DOHH2 (cell line): Measurements from ENCODE around the gene RAPGEF1.
A peak's percentile ranks its signal among the peaks of the same experiment; 100 is the strongest.

Experiments used
- H3F3A ChIP-seq: fragments of 200-600 bp; sonication (generic), shearing (Covaris generic); 2 replicates; pipeline ENCODE4 v1.6.0; 2016; ENCODE audit warnings: antibody characterized with exemption, mild to moderate bottlenecking; ENCODE audit not compliant: control insufficient read depth, insufficient read depth
- H3K27ac ChIP-seq: fragments of 200-600 bp; sonication (generic); 2 replicates; pipeline ENCODE4 v1.5.1; 2014; ENCODE audit warnings: low read depth, mild to moderate bottlenecking, low read length, moderate library complexity
- H3K27me3 ChIP-seq: fragments of 200-600 bp; sonication (generic); 2 replicates; pipeline ENCODE4 v1.6.1; 2014; ENCODE audit warnings: mild to moderate bottlenecking, low read length, mixed read lengths; ENCODE audit not compliant: control insufficient read depth
- H3K36me3 ChIP-seq: fragments of 200-600 bp; sonication (generic); 2 replicates; pipeline ENCODE4 v1.6.1; 2014; ENCODE audit warnings: mild to moderate bottlenecking, low read length, moderate library complexity, mixed read lengths; ENCODE audit not compliant: control insufficient read depth
- H3K4me1 ChIP-seq: fragments of 200-600 bp; sonication (generic); 2 replicates; pipeline ENCODE4 v1.6.1; 2014; ENCODE audit warnings: mild to moderate bottlenecking, low read length, mixed read lengths; ENCODE audit not compliant: control insufficient read depth
- H3K4me2 ChIP-seq: fragments of 200-600 bp; sonication (generic); 2 replicates; pipeline ENCODE4 v1.6.0; 2014; ENCODE audit warnings: mild to moderate bottlenecking, low read length, moderate library complexity
- H3K4me3 ChIP-seq: fragments of 200-600 bp; sonication (generic); 2 replicates; pipeline ENCODE4 v1.5.1; 2014; ENCODE audit warnings: mild to moderate bottlenecking, low read length, mixed read lengths
- H3K79me2 ChIP-seq: fragments of 200-600 bp; sonication (generic); 2 replicates; pipeline ENCODE4 v1.6.1; 2014; ENCODE audit warnings: mild to moderate bottlenecking, low read length, mixed read lengths; ENCODE audit not compliant: control insufficient read depth
- H3K9me2 ChIP-seq: fragments of 200-600 bp; sonication (generic); replicated peaks from 2 replicates; pipeline ENCODE4 v1.6.1; 2014; ENCODE audit warnings: mild to moderate bottlenecking, low read length, mixed read lengths; ENCODE audit not compliant: control insufficient read depth
- H3K9me3 ChIP-seq: fragments of 200-600 bp; sonication (generic); 2 replicates; pipeline ENCODE4 v1.6.1; 2014; ENCODE audit warnings: antibody characterized with exemption, low read length, mixed read lengths; ENCODE audit not compliant: control insufficient read depth, insufficient read depth
- H4K20me1 ChIP-seq: fragments of 200-600 bp; sonication (generic); 2 replicates; pipeline ENCODE4 v1.6.0; 2014; ENCODE audit warnings: low read depth, mild to moderate bottlenecking, antibody characterized with exemption, low read length, moderate library complexity; ENCODE audit not compliant: control insufficient read depth, insufficient read depth
- EZH2phosphoT487 ChIP-seq: fragments of 200-600 bp; sonication (generic); IDR thresholded peaks from 2 replicates; pipeline ENCODE4 v1.6.1; 2017; ENCODE audit warnings: borderline replicate concordance, mild to moderate bottlenecking, antibody characterized with exemption, low read length, moderate library complexity, mixed read lengths
- TF ChIP-seq, protein P1 (sequence below): fragments of 200-600 bp; sonication (generic); IDR thresholded peaks from one replicate; pipeline ENCODE4 v1.5.1; 2014; ENCODE audit warnings: antibody characterized with exemption, mild to moderate bottlenecking, low read depth, low read length; ENCODE audit not compliant: poor library complexity, severe bottlenecking

RAPGEF1 gene

DNA sequence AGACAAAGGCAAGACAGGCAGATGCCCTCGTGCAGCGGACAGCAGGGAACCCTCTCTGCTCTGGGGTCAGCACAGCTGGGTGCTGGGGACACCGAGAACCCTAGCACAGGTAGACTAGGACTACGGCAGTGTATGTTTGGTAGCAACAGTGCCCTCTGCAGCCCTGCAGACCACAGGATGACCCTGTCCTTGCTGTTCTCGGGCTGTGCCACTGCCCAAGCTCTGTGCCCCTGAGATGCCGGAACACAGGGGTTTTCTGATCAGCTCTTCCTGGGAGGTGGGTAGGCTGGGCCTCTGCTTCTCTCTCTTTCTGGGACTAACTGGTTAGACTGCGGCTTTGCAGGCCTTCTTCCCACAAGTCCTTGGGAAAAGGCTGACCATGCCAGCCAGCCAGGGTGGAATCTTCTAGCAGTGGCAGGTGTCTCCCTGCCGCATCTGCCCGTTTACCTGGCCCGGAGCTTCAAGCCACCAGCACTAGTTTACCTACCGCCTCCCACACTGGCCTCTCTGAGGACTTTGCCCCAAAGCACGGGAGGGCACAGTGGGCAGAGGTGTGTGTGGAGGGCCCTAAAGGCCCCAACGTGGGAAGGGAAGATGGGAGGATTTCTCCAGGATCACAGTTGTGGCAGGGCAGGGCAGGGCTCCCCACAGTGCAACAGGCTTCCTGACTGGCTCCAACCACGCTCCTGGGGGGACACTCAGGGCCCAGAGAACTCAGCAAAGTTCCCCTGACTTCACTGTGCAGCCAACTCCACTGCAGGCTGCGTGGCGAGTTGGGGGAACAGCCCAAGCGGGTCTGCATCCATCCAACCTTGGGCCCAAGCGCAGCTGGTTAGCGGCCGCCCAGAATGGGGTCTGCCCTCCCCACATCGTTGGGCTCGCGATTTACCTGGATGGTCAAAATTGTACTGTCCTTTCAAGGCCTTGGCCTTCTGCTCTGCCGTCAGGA is 210.0 kb downstream of the RAPGEF1 start:
- Histone ChIP-seq H3K4me2 (peak overlapping the region; percentile 99), H3K79me2 (peaks cover 16% of the 10 kb centered on the region), H3K4me1 (peaks cover 20% of the 10 kb centered on the region), H3K9me2 (no peaks in the 10 kb centered on the region), H3F3A (no peaks in the 10 kb centered on the region), H3K27me3 (no peaks in the 10 kb centered on the region), H3K36me3 (peaks cover 49% of the 10 kb centered on the region), H3K27ac (peak overlapping the region; percentile 40; the same call in 1 of the 2 replicates), H3K9me3 (no peaks in the 10 kb centered on the region), H3K4me3 (peak overlapping the region; percentile 93), H4K20me1 (no peaks in the 10 kb centered on the region)
- TF ChIP-seq, protein P1, sequence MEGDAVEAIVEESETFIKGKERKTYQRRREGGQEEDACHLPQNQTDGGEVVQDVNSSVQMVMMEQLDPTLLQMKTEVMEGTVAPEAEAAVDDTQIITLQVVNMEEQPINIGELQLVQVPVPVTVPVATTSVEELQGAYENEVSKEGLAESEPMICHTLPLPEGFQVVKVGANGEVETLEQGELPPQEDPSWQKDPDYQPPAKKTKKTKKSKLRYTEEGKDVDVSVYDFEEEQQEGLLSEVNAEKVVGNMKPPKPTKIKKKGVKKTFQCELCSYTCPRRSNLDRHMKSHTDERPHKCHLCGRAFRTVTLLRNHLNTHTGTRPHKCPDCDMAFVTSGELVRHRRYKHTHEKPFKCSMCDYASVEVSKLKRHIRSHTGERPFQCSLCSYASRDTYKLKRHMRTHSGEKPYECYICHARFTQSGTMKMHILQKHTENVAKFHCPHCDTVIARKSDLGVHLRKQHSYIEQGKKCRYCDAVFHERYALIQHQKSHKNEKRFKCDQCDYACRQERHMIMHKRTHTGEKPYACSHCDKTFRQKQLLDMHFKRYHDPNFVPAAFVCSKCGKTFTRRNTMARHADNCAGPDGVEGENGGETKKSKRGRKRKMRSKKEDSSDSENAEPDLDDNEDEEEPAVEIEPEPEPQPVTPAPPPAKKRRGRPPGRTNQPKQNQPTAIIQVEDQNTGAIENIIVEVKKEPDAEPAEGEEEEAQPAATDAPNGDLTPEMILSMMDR = no peak
- no peak for TF ChIP-seq EZH2phosphoT487

DNA sequence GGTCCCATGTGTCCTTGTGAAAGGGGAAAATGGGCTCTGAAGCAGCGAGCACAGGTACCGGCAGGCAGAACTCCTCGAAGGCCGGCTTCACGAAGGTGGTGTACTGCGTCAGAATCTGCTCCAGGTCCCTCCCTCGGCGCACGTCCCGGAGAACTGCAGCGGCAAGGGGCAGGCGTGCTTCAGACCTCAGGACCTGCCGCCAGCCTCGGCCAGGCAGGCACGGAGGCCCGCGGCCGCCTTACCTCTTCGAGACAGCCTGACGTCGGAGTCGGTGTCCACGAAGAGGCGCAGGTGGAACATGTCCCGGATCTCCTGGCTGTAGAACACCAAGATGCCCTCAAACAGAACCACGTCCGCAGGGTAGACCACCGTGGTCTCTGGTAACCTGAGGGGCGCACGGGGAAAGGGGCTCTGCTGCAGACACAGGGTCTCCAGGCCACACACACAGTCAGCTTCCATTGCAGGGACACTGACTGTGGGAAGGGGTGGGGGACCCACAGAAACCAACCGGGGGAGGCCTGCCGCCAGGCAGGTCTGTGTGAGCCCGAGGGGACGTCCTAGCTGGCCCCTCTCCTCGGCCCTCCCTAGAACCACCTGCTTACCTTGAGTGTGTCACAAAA is 210.9 kb downstream of the RAPGEF1 start:
- TF ChIP-seq EZH2phosphoT487 = no peak
- TF ChIP-seq, protein P1 = no peak

DNA sequence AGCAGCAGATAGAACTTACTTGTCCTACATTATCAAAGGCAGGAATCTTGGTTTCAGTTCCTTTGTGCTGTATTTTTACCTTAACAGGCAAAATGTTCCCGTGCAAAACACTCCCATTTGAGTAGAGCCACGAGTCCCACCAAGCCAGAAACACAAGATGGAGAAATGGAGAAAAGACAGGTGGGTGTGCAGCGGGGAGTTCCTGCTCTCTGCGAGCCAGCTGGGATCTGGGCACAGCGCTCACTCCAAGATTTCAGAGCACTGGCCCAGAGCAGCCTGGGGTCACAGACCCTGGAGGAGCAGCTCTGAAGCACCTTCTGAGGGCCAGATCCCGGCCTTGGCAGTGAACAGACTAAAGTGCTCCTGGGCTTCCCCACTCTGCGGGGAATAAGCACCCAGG is 211.7 kb downstream of the RAPGEF1 start:
- Histone ChIP-seq H3K27ac (no peak overlapping the region), H3K4me3 (no peak overlapping the region), H3K9me2 (no peaks in the 10 kb centered on the region), H4K20me1 (no peaks in the 10 kb centered on the region), H3K79me2 (peaks cover 16% of the 10 kb centered on the region), H3K27me3 (no peaks in the 10 kb centered on the region), H3K4me2 (no peak overlapping the region), H3K36me3 (peaks cover 65% of the 10 kb centered on the region), H3K9me3 (no peaks in the 10 kb centered on the region), H3K4me1 (peaks cover 13% of the 10 kb centered on the region), H3F3A (no peaks in the 10 kb centered on the region)
- TF ChIP-seq, protein P1 = no peak
- TF ChIP-seq EZH2phosphoT487 = no peak

More for the DNA sequence above, 210.9 kb downstream of the RAPGEF1 start:
- Histone ChIP-seq H3K27me3 (no peaks in the 10 kb centered on the region), H3K27ac (no peak overlapping the region), H4K20me1 (no peaks in the 10 kb centered on the region), H3K4me1 (peaks cover 13% of the 10 kb centered on the region), H3K4me2 (no peak overlapping the region), H3K4me3 (no peak overlapping the region), H3K9me3 (no peaks in the 10 kb centered on the region), H3K79me2 (peaks cover 16% of the 10 kb centered on the region), H3K9me2 (no peaks in the 10 kb centered on the region), H3F3A (no peaks in the 10 kb centered on the region), H3K36me3 (peaks cover 57% of the 10 kb centered on the region)
